HEK293 (cell line): ENCODE data around the gene INTS6.

Experiments used
- CTCF ChIP-seq: fragments of 450-650 bp; formaldehyde crosslinking; IDR thresholded peaks from 2 replicates; pipeline ENCODE4 v1.5.1; 2016; ENCODE audit warnings: missing biosample characterization, missing genetic modification characterization
- INSM2 ChIP-seq: fragments of 450-650 bp; formaldehyde crosslinking; IDR thresholded peaks from 2 replicates; pipeline ENCODE4 v1.5.1; 2016; ENCODE audit warnings: missing biosample characterization, missing genetic modification characterization
- TCF7L2 ChIP-seq: IDR thresholded peaks from 2 replicates; pipeline ENCODE4 v1.6.1; 2011; ENCODE audit warnings: low read depth, mild to moderate bottlenecking, inconsistent platforms, low read length, moderate library complexity, borderline replicate concordance
- TRIM28 ChIP-seq: IDR thresholded peaks from 2 replicates; pipeline ENCODE4 v1.6.1; 2011; ENCODE audit warnings: low read length, control low read depth, borderline replicate concordance
- TSHZ1 ChIP-seq: fragments of 450-650 bp; formaldehyde crosslinking; IDR thresholded peaks from 2 replicates; pipeline ENCODE4 v1.5.1; 2016; ENCODE audit warnings: missing biosample characterization, missing genetic modification characterization, borderline replicate concordance
- ZFHX2 ChIP-seq: fragments of 450-650 bp; formaldehyde crosslinking; conservative IDR thresholded peaks from 2 replicates; pipeline ENCODE4 v1.5.1; 2016; ENCODE audit warnings: missing biosample characterization, missing genetic modification characterization
- ZNF184 ChIP-seq: fragments of 450-650 bp; IDR thresholded peaks from 2 replicates; pipeline ENCODE4 v1.5.1; 2018; ENCODE audit warnings: missing biosample characterization, mild to moderate bottlenecking, missing genetic modification characterization
- ZNF274 ChIP-seq, 2 experiments: fragments of 200-500 bp in 1 of 2; fragments of 450-650 bp in 1 of 2; sonication (Bioruptor generic) in 1 of 2; formaldehyde crosslinking in 1 of 2; IDR thresholded peaks; 2 replicates each; pipeline versions ENCODE4 v1.5.1 to v1.6.1; 2014 to 2016; ENCODE audit warnings: borderline replicate concordance in 1 of 2, inconsistent platforms in 1 of 2, low read length in 1 of 2, missing biosample characterization in 1 of 2, missing genetic modification characterization in 1 of 2
- ZNF501 ChIP-seq: fragments of 450-650 bp; formaldehyde crosslinking; IDR thresholded peaks from 2 replicates; pipeline ENCODE4 v1.5.1; 2016; ENCODE audit warnings: missing biosample characterization, missing genetic modification characterization
- ZNF548 ChIP-seq: fragments of 450-650 bp; formaldehyde crosslinking; IDR thresholded peaks from 2 replicates; pipeline ENCODE4 v1.5.1; 2016; ENCODE audit warnings: missing biosample characterization, missing genetic modification characterization
- ZNF626 ChIP-seq: fragments of 450-650 bp; sonication (Bioruptor Pico); formaldehyde crosslinking; IDR thresholded peaks from 2 replicates; pipeline ENCODE4 v1.5.1; 2018; ENCODE audit warnings: missing biosample characterization, missing genetic modification characterization, inconsistent platforms
- ZNF707 ChIP-seq: fragments of 450-650 bp; formaldehyde crosslinking; IDR thresholded peaks from 2 replicates; pipeline ENCODE4 v1.5.1; 2016; ENCODE audit warnings: missing biosample characterization, missing genetic modification characterization
- ZNF791 ChIP-seq: fragments of 450-650 bp; formaldehyde crosslinking; IDR thresholded peaks from 2 replicates; pipeline ENCODE4 v1.5.1; 2016; ENCODE audit warnings: missing biosample characterization, missing genetic modification characterization
- ZNF843 ChIP-seq: fragments of 450-650 bp; formaldehyde crosslinking; IDR thresholded peaks from 2 replicates; pipeline ENCODE4 v1.5.1; 2016; ENCODE audit warnings: missing biosample characterization, missing genetic modification characterization

- TF ChIP-seq CTCF (tag by site-specific recombination): no peak
- no peak for TF ChIP-seq TSHZ1 (tag by site-specific recombination)
- TF ChIP-seq ZFHX2 (tag by site-specific recombination): no peak
- TF ChIP-seq INSM2: no peak
- no peak for TF ChIP-seq ZNF184
- TF ChIP-seq ZNF501 (tag by site-specific recombination): no peak
- no peak for TF ChIP-seq ZNF791
- TF ChIP-seq TCF7L2: no peak
- TF ChIP-seq ZNF707 (tag by site-specific recombination): no peak
- no peak for TF ChIP-seq TRIM28
- no peak for TF ChIP-seq ZNF548
- TF ChIP-seq ZNF626 (tag by site-specific recombination): no peak
- TF ChIP-seq ZNF843 (tag by site-specific recombination): no peak
- TF ChIP-seq ZNF274 (IDR thresholded peaks at IDR 0.05; ENCODE audit: low read length): no peak
- no peak for TF ChIP-seq ZNF274 (tag by site-specific recombination; IDR thresholded peaks at IDR 0.05; ENCODE audit: borderline replicate concordance)
These were observed 56.5 kb downstream of the INTS6 start for GRCh38 chr13:51396352-51396751.
